H1 (cell line): ENCODE measurements around the gene MEGF11. TPM values are rescaled to one million over a fixed set of nuclear protein-coding genes. Genes with fewer than 3 reads are reported as not detected.

ENCODE experiments used
- CTCF ChIA-PET: fragments of 300-600 bp; sonication (Branson Sonifier 250); formaldehyde crosslinking; loops from one replicate; lab custom pipeline; 2021; ENCODE audit not compliant: partially characterized antibody; lab: Charles Lee
- POLR2A ChIA-PET: fragments of 300-600 bp; sonication (Branson Sonifier 250); formaldehyde crosslinking; loops from one replicate; lab custom pipeline; 2021; ENCODE audit warnings: inconsistent platforms; ENCODE audit not compliant: partially characterized antibody; lab: Charles Lee
- DNase-seq, 2 experiments: peaks; one replicate each; pipeline versions ENCODE4 v3.0.0 to v3.0.0-alpha.2; 2010 to 2022; ENCODE audit warnings: low spot score in 2 of 2, low read depth in 1 of 2, mixed read lengths in 1 of 2
- FAIRE-seq: peaks from 2 replicates; lab custom pipeline; 2011; peaks lifted over from hg19 to GRCh38; lab: Jason Lieb, UNC
- H2AFZ ChIP-seq: 2 replicates; pipeline ENCODE4 v1.8.1; 2012; ENCODE audit warnings: low read length, inconsistent platforms
- H2AK5ac ChIP-seq: 2 replicates; pipeline ENCODE4 v1.6.1; 2013; ENCODE audit warnings: low read depth, low read length
- H2BK120ac ChIP-seq: replicated peaks from 2 replicates; pipeline ENCODE3; 2013; ENCODE audit warnings: low read depth, low read length, inconsistent platforms
- H2BK12ac ChIP-seq: 2 replicates; pipeline ENCODE4 v1.6.1; 2013; ENCODE audit warnings: low read depth, low read length
- H2BK15ac ChIP-seq: 2 replicates; pipeline ENCODE4 v1.6.1; 2013; ENCODE audit warnings: low read length
- H2BK20ac ChIP-seq: 2 replicates; pipeline ENCODE4 v1.6.1; 2013; ENCODE audit warnings: low read length
- H2BK5ac ChIP-seq: 2 replicates; pipeline ENCODE4 v1.6.1; 2013; ENCODE audit warnings: low read depth, low read length
- H3K14ac ChIP-seq: 2 replicates; pipeline ENCODE4 v1.6.1; 2013; ENCODE audit warnings: inconsistent platforms; ENCODE audit not compliant: insufficient read length
- H3K18ac ChIP-seq: 2 replicates; pipeline ENCODE4 v1.6.1; 2013; ENCODE audit warnings: low read length; ENCODE audit errors: extremely low read depth
- H3K23ac ChIP-seq: 2 replicates; pipeline ENCODE4 v1.6.1; 2013; ENCODE audit warnings: inconsistent platforms; ENCODE audit not compliant: insufficient read length
- H3K23me2 ChIP-seq: 2 replicates; pipeline ENCODE4 v1.6.1; 2013; ENCODE audit warnings: low read depth, low read length
- H3K27ac ChIP-seq: 2 replicates; pipeline ENCODE4 v1.6.1; 2011; ENCODE audit warnings: low read depth, low read length, inconsistent platforms
- H3K27me3 ChIP-seq, 4 experiments: replicated peaks in 1 of 4; 1 replicate in 1 of 4; 2 replicates in 3 of 4; pipeline versions ENCODE4 v1.6.1 to v1.8.1; 2011 to 2013; ENCODE audit warnings: low read length in 3 of 4, mild to moderate bottlenecking in 3 of 4, inconsistent platforms in 2 of 4, mixed read lengths in 2 of 4, moderate library complexity in 1 of 4; ENCODE audit not compliant: control insufficient read depth in 3 of 4, insufficient read depth in 3 of 4; ENCODE audit errors: extremely low read depth in 1 of 4
- H3K36me3 ChIP-seq, 4 experiments: 2 replicates each; pipeline versions ENCODE4 v1.6.1 to v1.8.1; 2011 to 2013; ENCODE audit warnings: mild to moderate bottlenecking in 4 of 4, low read length in 3 of 4, moderate library complexity in 2 of 4, control low read depth in 1 of 4, inconsistent platforms in 1 of 4; ENCODE audit not compliant: insufficient read depth in 4 of 4, control insufficient read depth in 2 of 4
- H3K4ac ChIP-seq: replicated peaks from 2 replicates; pipeline ENCODE3; 2013; ENCODE audit warnings: low read length, low read depth, mixed read lengths, inconsistent platforms; ENCODE audit not compliant: insufficient read length
- H3K4me1 ChIP-seq, 4 experiments: replicated peaks in 1 of 4; 1 replicate in 1 of 4; 2 replicates in 3 of 4; pipeline versions ENCODE4 v1.6.1 to v1.8.1; 2011 to 2013; ENCODE audit warnings: low read length in 3 of 4, inconsistent platforms in 2 of 4, mixed read lengths in 1 of 4; ENCODE audit not compliant: insufficient read depth in 4 of 4, control insufficient read depth in 3 of 4
- H3K4me2 ChIP-seq, 2 experiments: 2 replicates each; pipeline versions ENCODE4 v1.6.1 to v1.8.1; 2011 to 2013; ENCODE audit warnings: low read depth in 2 of 2, low read length in 2 of 2, control low read depth in 1 of 2, inconsistent platforms in 1 of 2, mild to moderate bottlenecking in 1 of 2; ENCODE audit not compliant: insufficient read depth in 1 of 2
- H3K4me3 ChIP-seq, 4 experiments: fragments of 200-600, 300-600 bp in 1 of 4; sonication (generic), shearing (Covaris generic), sonication (Bioruptor Twin) in 1 of 4; 2 replicates each; pipeline versions ENCODE4 v1.5.1 to v1.8.1; 2011 to 2016; ENCODE audit warnings: low read length in 4 of 4, low read depth in 3 of 4, control low read depth in 2 of 4, inconsistent platforms in 2 of 4, mild to moderate bottlenecking in 2 of 4, mixed read lengths in 1 of 4, moderate library complexity in 1 of 4; ENCODE audit not compliant: insufficient read depth in 2 of 4; ENCODE audit errors: extremely low read depth in 1 of 4
- H3K56ac ChIP-seq: replicated peaks from 2 replicates; pipeline ENCODE3; 2013; ENCODE audit warnings: low read depth, mild to moderate bottlenecking, mixed read lengths, low read length, inconsistent platforms; ENCODE audit not compliant: insufficient read length
- H3K79me1 ChIP-seq: 2 replicates; pipeline ENCODE4 v1.6.1; 2013; ENCODE audit warnings: low read depth, low read length, control low read depth
- H3K79me2 ChIP-seq, 2 experiments: 2 replicates each; pipeline versions ENCODE4 v1.6.1 to v1.8.1; 2012 to 2013; ENCODE audit warnings: low read length in 2 of 2, mild to moderate bottlenecking in 2 of 2, inconsistent platforms in 1 of 2; ENCODE audit not compliant: insufficient read depth in 2 of 2, control insufficient read depth in 1 of 2
- H3K9ac ChIP-seq, 4 experiments: replicated peaks in 1 of 4; 1 replicate in 1 of 4; 2 replicates in 3 of 4; pipeline versions ENCODE4 v1.6.1 to v1.8.1; 2011 to 2013; ENCODE audit warnings: low read depth in 3 of 4, low read length in 3 of 4, control low read depth in 2 of 4, mild to moderate bottlenecking in 2 of 4, moderate library complexity in 2 of 4, inconsistent platforms in 1 of 4; ENCODE audit errors: extremely low read depth in 1 of 4
- H3K9me3 ChIP-seq, 2 experiments: 2 replicates each; pipeline versions ENCODE4 v1.6.1 to v1.8.1; 2012 to 2013; ENCODE audit warnings: mild to moderate bottlenecking in 2 of 2, moderate library complexity in 2 of 2, control low read depth in 1 of 2, inconsistent platforms in 1 of 2, low read depth in 1 of 2, low read length in 1 of 2, mixed read lengths in 1 of 2; ENCODE audit not compliant: insufficient read depth in 2 of 2
- H4K20me1 ChIP-seq, 2 experiments: replicated peaks in 1 of 2; 2 replicates each; pipeline versions ENCODE3 to v1.8.1; 2011 to 2013; ENCODE audit warnings: inconsistent platforms in 2 of 2, low read length in 2 of 2, mild to moderate bottlenecking in 1 of 2; ENCODE audit not compliant: insufficient read depth in 2 of 2, control insufficient read depth in 1 of 2
- H4K5ac ChIP-seq: 2 replicates; pipeline ENCODE4 v1.6.1; 2013; ENCODE audit warnings: low read length, low read depth, mixed read lengths, inconsistent platforms; ENCODE audit not compliant: insufficient read length
- H4K8ac ChIP-seq: 2 replicates; pipeline ENCODE4 v1.8.0; 2013; ENCODE audit warnings: mild to moderate bottlenecking, moderate library complexity, low read length, inconsistent platforms; ENCODE audit not compliant: insufficient read depth; ENCODE audit errors: extremely low read depth
- H4K91ac ChIP-seq: replicated peaks from 2 replicates; pipeline ENCODE3; 2013; ENCODE audit warnings: low read length, mixed read lengths, inconsistent platforms; ENCODE audit not compliant: insufficient read length
- BCL11A ChIP-seq, 2 experiments: IDR thresholded peaks; one replicate each; pipeline ENCODE4 v1.6.1; 2011; ENCODE audit warnings: low read depth in 2 of 2, low read length in 2 of 2, mild to moderate bottlenecking in 2 of 2
- BRCA1 ChIP-seq: IDR thresholded peaks from 2 replicates; pipeline ENCODE4 v1.6.1; 2012; ENCODE audit warnings: low read depth, low read length, improper control_type of control experiment
- CBX8 ChIP-seq: fragments of 300-800, 300-1000 bp; sonication (generic); IDR thresholded peaks from 2 replicates; pipeline ENCODE4 v1.7.1; 2016; ENCODE audit warnings: low read depth, low read length, borderline replicate concordance
- CHD2 ChIP-seq: IDR thresholded peaks from 2 replicates; pipeline ENCODE4 v1.6.1; 2012; ENCODE audit warnings: low read length, improper control_type of control experiment
- CREB1 ChIP-seq: IDR thresholded peaks from 2 replicates; pipeline ENCODE4 v1.6.1; 2012; ENCODE audit warnings: inconsistent platforms
- FOSL1 ChIP-seq: IDR thresholded peaks from 2 replicates; pipeline ENCODE4 v1.6.1; 2011; ENCODE audit warnings: mild to moderate bottlenecking, low read depth, low read length, moderate library complexity; ENCODE audit not compliant: insufficient read depth
- GTF2F1 ChIP-seq: IDR thresholded peaks from 2 replicates; pipeline ENCODE4 v1.6.1; 2012; ENCODE audit warnings: low read depth, low read length, improper control_type of control experiment, borderline replicate concordance
- HDAC6 ChIP-seq: IDR thresholded peaks from one replicate; pipeline ENCODE4 v1.7.1; 2012; ENCODE audit warnings: low read depth, mild to moderate bottlenecking, inconsistent platforms, low read length, moderate library complexity
- JUN ChIP-seq: IDR thresholded peaks from 2 replicates; pipeline ENCODE4 v1.6.1; 2011; ENCODE audit warnings: low read depth, mild to moderate bottlenecking, improper control_type of control experiment, low read length
- KDM1A ChIP-seq: fragments of 200-600, 300-600 bp; sonication (generic); IDR thresholded peaks from 2 replicates; pipeline ENCODE4 v1.7.1; 2016; ENCODE audit warnings: mild to moderate bottlenecking, low read length, borderline replicate concordance
- NRF1 ChIP-seq: IDR thresholded peaks from 2 replicates; pipeline ENCODE4 v1.6.1; 2011; ENCODE audit warnings: mild to moderate bottlenecking, low read depth, low read length, improper control_type of control experiment
- POLR2A ChIP-seq, 2 experiments: IDR thresholded peaks; 1 replicate in 1 of 2; 2 replicates in 1 of 2; pipeline ENCODE4 v1.6.1; 2011; ENCODE audit warnings: low read depth in 2 of 2, low read length in 2 of 2, mild to moderate bottlenecking in 2 of 2; ENCODE audit errors: control extremely low read depth in 1 of 2
- RAD21 ChIP-seq, 2 experiments: IDR thresholded peaks in 1 of 2; conservative IDR thresholded peaks in 1 of 2; 2 replicates each; pipeline ENCODE4 v1.6.1; 2011; ENCODE audit warnings: low read depth in 2 of 2, low read length in 2 of 2, improper control_type of control experiment in 1 of 2, inconsistent platforms in 1 of 2, mild to moderate bottlenecking in 1 of 2, moderate library complexity in 1 of 2
- SUZ12 ChIP-seq: fragments of 200-600 bp; sonication (generic); IDR thresholded peaks from 2 replicates; pipeline ENCODE4 v1.6.1; 2012; ENCODE audit warnings: mild to moderate bottlenecking, inconsistent platforms, low read length, moderate library complexity, mixed read lengths
- polyA plus RNA-seq, 7 experiments: library from polyadenylated mRNA; depleted of rRNA in 3 of 7; stranded (reverse) in 5 of 7; unstranded in 2 of 7; fragments of >200 nt in 5 of 7; fragments of 200-250 nt in 2 of 7; gene quantifications; 1 replicate in 5 of 7; 2 replicates in 1 of 7; 4 replicates in 1 of 7; pipeline versions ENCODE4 v1.2.1 to v1.2.3, GENCODE V29; 2011 to 2013; ENCODE audit warnings: missing spikeins in 2 of 7, mixed read lengths in 2 of 7
- total RNA-seq: library from RNA; stranded (reverse); fragmentation: NEBNext Ultra II Directional; extraction: Animal tissue kit (Norgen Biotek cat#: 25700); gene quantifications from 2 replicates; pipeline ENCODE4 v1.2.1, GENCODE V29; 2021

MEGF11 gene
- total and polyA plus RNA-seq, 2 of the 8 experiments (the other 6 are each of a cell fraction or from before 2014, with no cell fraction given): 4.4 to 4.8 TPM

- peaks cover 7 to 79% of the 10 kb centered on the region in 2 experiments for H3K79me2 ChIP-seq
- H3K4ac ChIP-seq: no peak overlapping the region
- peaks cover 6 to 9% of the 10 kb centered on the region in 2 experiments for H4K20me1 ChIP-seq
- H3K27ac ChIP-seq: no peak overlapping the region
- H3K18ac ChIP-seq: no peak overlapping the region
- H3K79me1 ChIP-seq: peaks cover 5% of the 10 kb centered on the region; the same call in 1 of the 2 replicates
- DNase-seq (no peak), FAIRE-seq (no peak)
- H3K9me3 ChIP-seq: no peaks in the 10 kb centered on the region
- no peak overlapping the region for H2BK5ac ChIP-seq
- no peak overlapping the region for H4K91ac ChIP-seq
- ChIA-PET CTCF (interaction anchor here (0.6 to 0.8 kb wide), 2 partner anchors 11 to 204 kb away, joined by 3 read pairs; no protein-coding TSS in a partner anchor), POLR2A (no interaction called here)
- H3K23ac ChIP-seq: no peak overlapping the region
- no peaks in the 10 kb centered on the region for H3K27me3 ChIP-seq
- no peak overlapping the region for H3K14ac ChIP-seq
- peaks cover 10 to 17% (median 15%) of the 10 kb centered on the region in 4 experiments; a peak in 7 of 8 replicates for H3K36me3 ChIP-seq
- no peak overlapping the region for H2BK15ac ChIP-seq
- H2BK20ac ChIP-seq: no peak overlapping the region
- peaks cover 0 to 2% (median 0%) of the 10 kb centered on the region in 4 experiments; a peak in 2 of 7 replicates for H3K4me1 ChIP-seq
- no peak overlapping the region for H3K4me2 ChIP-seq
- no peak overlapping the region for H2AFZ ChIP-seq
- H3K56ac ChIP-seq: no peak overlapping the region
- no peak overlapping the region for H2AK5ac ChIP-seq
- no peak overlapping the region for H2BK120ac ChIP-seq
- H3K4me3 ChIP-seq: no peak overlapping the region
- no peak overlapping the region for H2BK12ac ChIP-seq
- no peak overlapping the region for H4K8ac ChIP-seq
- H4K5ac ChIP-seq: no peak overlapping the region
- H3K9ac ChIP-seq: no peak overlapping the region
- peaks cover 6% of the 10 kb centered on the region; the same call in 1 of the 2 replicates for H3K23me2 ChIP-seq
- TF ChIP-seq JUN: no peak
- no peak for TF ChIP-seq CREB1
- TF ChIP-seq KDM1A: no peak
- TF ChIP-seq CBX8: no peak
- no peak for TF ChIP-seq CHD2
- no peak for TF ChIP-seq GTF2F1
- no peak for TF ChIP-seq POLR2A (IDR thresholded peaks at IDR 0.05; ENCODE audit: control extremely low read depth in 1 of 2, low read depth in 2 of 2, low read length in 2 of 2)
- no peak for TF ChIP-seq FOSL1
- no peak for TF ChIP-seq BRCA1
- no peak for TF ChIP-seq RAD21 (IDR thresholded peaks at IDR 0.05 in 1 of 2, conservative IDR thresholded peaks at IDR 0.05 in 1 of 2; ENCODE audit: low read depth in 2 of 2, low read length in 2 of 2)
- no peak for TF ChIP-seq SUZ12
- no peak for TF ChIP-seq NRF1
- no peak for TF ChIP-seq HDAC6
- no peak for TF ChIP-seq BCL11A (IDR thresholded peaks at IDR 0.05; ENCODE audit: low read depth in 2 of 2, low read length in 2 of 2)
Observed at GRCh38 chr15:65873256-65873655, 380.3 kb downstream of the MEGF11 start.
